Muscle of arm (tissue), 14 donors: ENCODE results near the gene MAGEA6. TPM values are rescaled to one million over a fixed set of nuclear protein-coding genes. Genes with fewer than 3 reads are reported as not detected.
"Not testable (repeated sequence)": the region's sequence is repeated elsewhere in the genome, so short reads cannot be mapped to it uniquely, and the experiment has no call there.

ENCODE experiments used
- DNase-seq: peaks from one replicate; pipeline ENCODE4 v3.0.0-alpha.2; 2013
- long read RNA-seq, 11 donors: transcript quantifications; one replicate each; lab custom pipeline, GENCODE V29; 2026
- polyA plus RNA-seq, 12 donors: library from polyadenylated mRNA; unstranded; fragments of 120-200 nt; gene quantifications; one replicate each; pipeline ENCODE4 v1.2.1, GENCODE V29; 2013; ENCODE audit not compliant: insufficient read length in 12 of 12

The MAGEA6 gene
- not detected for polyA plus RNA-seq
- long read RNA-seq, donor 1, result 0 reads
- long read RNA-seq, donor 2, result 0 reads
- long read RNA-seq, donor 3, result 0 reads
- long read RNA-seq, donor 4, result 0 reads
- long read RNA-seq, donor 5, result 0 reads
- long read RNA-seq, donor 6, result 0 reads
- long read RNA-seq, donor 7, result 0 reads
- long read RNA-seq, donor 8, result 0 reads
- long read RNA-seq, donor 9, result 0 reads
- long read RNA-seq, donor 10, result 0 reads
- long read RNA-seq, donor 11, result 0 reads

- not testable (repeated sequence) for DNase-seq
Observed at GRCh38 chrX:152769549-152770289, at the start of gene MAGEA6. Gene MAGEA6 (minus strand): TSS chrX:152769689. CDS start chrX:152767650, 2,039 bp downstream.

GRCh38 chrX:152819266-152819665 lies 49.8 kb upstream of the MAGEA6 start:
- DNase-seq, result no peak

GRCh38 chrX:152818356-152818755 lies 48.9 kb upstream of the MAGEA6 start:
- no peak for DNase-seq

- peak; percentile 31 for DNase-seq
Observed at GRCh38 chrX:152817078-152817764, 47.7 kb upstream of the MAGEA6 start.

- no peak for DNase-seq
Observed at GRCh38 chrX:152814048-152814447, 44.6 kb upstream of the MAGEA6 start.

- DNase-seq, result no peak
Observed at GRCh38 chrX:152813206-152813605, 43.7 kb upstream of the MAGEA6 start.

- DNase-seq, result no peak
Observed at GRCh38 chrX:152810403-152810802, 40.9 kb upstream of the MAGEA6 start.

GRCh38 chrX:152806035-152806434 lies 36.5 kb upstream of the MAGEA6 start:
- no peak for DNase-seq

- DNase-seq, result no peak
Observed at GRCh38 chrX:152798945-152799344, 29.5 kb upstream of the MAGEA6 start.

GRCh38 chrX:152787062-152787461 lies 17.6 kb upstream of the MAGEA6 start:
- not testable (repeated sequence) for DNase-seq

GRCh38 chrX:152766562-152766961 lies 2.9 kb downstream of the MAGEA6 start:
- DNase-seq, result not testable (repeated sequence)

GRCh38 chrX:152761582-152761981 lies 7.9 kb downstream of the MAGEA6 start:
- not testable (repeated sequence) for DNase-seq

- not testable (repeated sequence) for DNase-seq
Observed at GRCh38 chrX:152759544-152759943, 9.9 kb downstream of the MAGEA6 start.

- DNase-seq, result not testable (repeated sequence)
Observed at GRCh38 chrX:152758918-152759317, 10.6 kb downstream of the MAGEA6 start, which contains the start of gene CSAG3. Gene CSAG3 (plus strand): TSS chrX:152759218.

GRCh38 chrX:152754871-152755270 lies 14.6 kb downstream of the MAGEA6 start:
- not testable (repeated sequence) for DNase-seq

- DNase-seq, result not testable (repeated sequence)
Observed at GRCh38 chrX:152753686-152754650, 15.5 kb downstream of the MAGEA6 start, which contains the start of gene MAGEA2. Gene MAGEA2 (minus strand): TSS chrX:152753842. CDS start chrX:152751363, 2,479 bp downstream.

GRCh38 chrX:152738560-152738959 lies 30.9 kb downstream of the MAGEA6 start:
- no peak for DNase-seq

- not testable (repeated sequence) for DNase-seq
Observed at GRCh38 chrX:152736528-152736927, 33.0 kb downstream of the MAGEA6 start.

GRCh38 chrX:152735860-152736511 lies 33.5 kb downstream of the MAGEA6 start:
- DNase-seq, result no peak

GRCh38 chrX:152735101-152735500 lies 34.4 kb downstream of the MAGEA6 start:
- no peak for DNase-seq
